NK-92 (cell line): ENCODE measurements around the gene LRRC8D.

Source experiments
- DNase-seq: peaks from one replicate; lab custom pipeline; 2025; ENCODE audit not compliant: unreplicated experiment; lab: John Stamatoyannopoulos, UW

The LRRC8D gene

GRCh38 chr1:89865498-89866382 is 44.9 kb downstream of the LRRC8D start:
- no peak for DNase-seq

GRCh38 chr1:89866568-89866967 is 45.7 kb downstream of the LRRC8D start:
- DNase-seq = no peak

GRCh38 chr1:89870998-89871397 is 50.2 kb downstream of the LRRC8D start:
- DNase-seq = no peak

- no peak for DNase-seq
These were observed 51.1 kb downstream of the LRRC8D start for GRCh38 chr1:89871768-89872473.

GRCh38 chr1:89872567-89872966 is 51.7 kb downstream of the LRRC8D start:
- no peak for DNase-seq

GRCh38 chr1:89873288-89873687 is 52.5 kb downstream of the LRRC8D start:
- DNase-seq = no peak

- no peak for DNase-seq
These were observed 52.9 kb downstream of the LRRC8D start for GRCh38 chr1:89873770-89874169.

- DNase-seq = no peak
These were observed 55.6 kb downstream of the LRRC8D start for GRCh38 chr1:89876463-89876862.

- DNase-seq = no peak
These were observed 56.9 kb downstream of the LRRC8D start for GRCh38 chr1:89877756-89878155.

- no peak for DNase-seq
These were observed 57.4 kb downstream of the LRRC8D start for GRCh38 chr1:89878256-89878655.

- DNase-seq = no peak
These were observed 59.8 kb downstream of the LRRC8D start for GRCh38 chr1:89880679-89881078.

- no peak for DNase-seq
These were observed 60.7 kb downstream of the LRRC8D start for GRCh38 chr1:89881415-89882058.

- no peak for DNase-seq
These were observed 61.7 kb downstream of the LRRC8D start for GRCh38 chr1:89882348-89883029.

GRCh38 chr1:89883030-89883379 is 62.2 kb downstream of the LRRC8D start:
- no peak for DNase-seq

- no peak for DNase-seq
These were observed 64.1 kb downstream of the LRRC8D start for GRCh38 chr1:89884718-89885596.

- DNase-seq = no peak
These were observed 66.4 kb downstream of the LRRC8D start for GRCh38 chr1:89887270-89887669.

GRCh38 chr1:89887713-89888112 is 66.9 kb downstream of the LRRC8D start:
- DNase-seq = no peak

- DNase-seq = no peak
These were observed 67.9 kb downstream of the LRRC8D start for GRCh38 chr1:89888480-89889322.

GRCh38 chr1:89889323-89889615 is 68.4 kb downstream of the LRRC8D start:
- no peak for DNase-seq
